ENCODE results near the gene KIF1B. TPM values are rescaled to one million over a fixed set of nuclear protein-coding genes. Genes with fewer than 3 reads are reported as not detected.

The KIF1B gene
- total RNA-seq, 1 experiment from 2014 or later, result 69.5 TPM

GRCh38 chr1:10299151-10299550 lies 88.8 kb downstream of the KIF1B start:
- no peak for DNase-seq (ENCODE audit: low spot score)
- POLR2A ChIA-PET (ENCODE audit: low non-redundant PET), result no interaction called here
- intact Hi-C loops (cut with micrococcal nuclease; ENCODE audit: unreplicated experiment), result no loop called here
- Histone ChIP-seq H3K4me3 (ENCODE audit: low read depth, low read length, poor library complexity, severe bottlenecking) (no peak overlapping the region), H3K4me1 (ENCODE audit: insufficient read depth, low read length, poor library complexity, severe bottlenecking) (no peaks in the 10 kb centered on the region), H3K9me3 (ENCODE audit: low read depth, low read length, poor library complexity, severe bottlenecking) (no peaks in the 10 kb centered on the region), H3K27me3 (replicated peaks; ENCODE audit: insufficient read depth, low read depth, low read length, poor library complexity) (no peaks in the 10 kb centered on the region), H3K27ac (ENCODE audit: low read depth, low read length, poor library complexity, severe bottlenecking) (no peak overlapping the region), H3K36me3 (ENCODE audit: insufficient read depth, low read length, poor library complexity, severe bottlenecking) (peaks cover 53% of the 10 kb centered on the region)
- BruUV-seq (replicated peaks), result no TSS peak
- TF ChIP-seq EZH2 (IDR thresholded peaks at IDR 0.05; ENCODE audit: borderline replicate concordance, low read depth, low read length, poor library complexity, severe bottlenecking), result no peak
- TF ChIP-seq, protein P1, sequence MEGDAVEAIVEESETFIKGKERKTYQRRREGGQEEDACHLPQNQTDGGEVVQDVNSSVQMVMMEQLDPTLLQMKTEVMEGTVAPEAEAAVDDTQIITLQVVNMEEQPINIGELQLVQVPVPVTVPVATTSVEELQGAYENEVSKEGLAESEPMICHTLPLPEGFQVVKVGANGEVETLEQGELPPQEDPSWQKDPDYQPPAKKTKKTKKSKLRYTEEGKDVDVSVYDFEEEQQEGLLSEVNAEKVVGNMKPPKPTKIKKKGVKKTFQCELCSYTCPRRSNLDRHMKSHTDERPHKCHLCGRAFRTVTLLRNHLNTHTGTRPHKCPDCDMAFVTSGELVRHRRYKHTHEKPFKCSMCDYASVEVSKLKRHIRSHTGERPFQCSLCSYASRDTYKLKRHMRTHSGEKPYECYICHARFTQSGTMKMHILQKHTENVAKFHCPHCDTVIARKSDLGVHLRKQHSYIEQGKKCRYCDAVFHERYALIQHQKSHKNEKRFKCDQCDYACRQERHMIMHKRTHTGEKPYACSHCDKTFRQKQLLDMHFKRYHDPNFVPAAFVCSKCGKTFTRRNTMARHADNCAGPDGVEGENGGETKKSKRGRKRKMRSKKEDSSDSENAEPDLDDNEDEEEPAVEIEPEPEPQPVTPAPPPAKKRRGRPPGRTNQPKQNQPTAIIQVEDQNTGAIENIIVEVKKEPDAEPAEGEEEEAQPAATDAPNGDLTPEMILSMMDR (conservative IDR thresholded peaks at IDR 0.05; ENCODE audit: low read depth, low read length), result no peak
- CTCF ChIA-PET, result no interaction called here

GRCh38 chr1:10302416-10302815 lies 92.0 kb downstream of the KIF1B start:
- intact Hi-C loops (cut with micrococcal nuclease; ENCODE audit: unreplicated experiment), result no loop called here
- H3K9me3 ChIP-seq (ENCODE audit: low read depth, low read length, poor library complexity, severe bottlenecking), result no peaks in the 10 kb centered on the region
- no peaks in the 10 kb centered on the region for H3K4me1 ChIP-seq (ENCODE audit: insufficient read depth, low read length, poor library complexity, severe bottlenecking)
- H3K4me3 ChIP-seq (ENCODE audit: low read depth, low read length, poor library complexity, severe bottlenecking), result no peak overlapping the region
- POLR2A ChIA-PET (ENCODE audit: low non-redundant PET), result no interaction called here
- no peaks in the 10 kb centered on the region for H3K27me3 ChIP-seq (replicated peaks; ENCODE audit: insufficient read depth, low read depth, low read length, poor library complexity)
- no peak for TF ChIP-seq EZH2 (IDR thresholded peaks at IDR 0.05; ENCODE audit: borderline replicate concordance, low read depth, low read length, poor library complexity, severe bottlenecking)
- TF ChIP-seq, protein P1 (conservative IDR thresholded peaks at IDR 0.05; ENCODE audit: low read depth, low read length), result no peak
- H3K27ac ChIP-seq (ENCODE audit: low read depth, low read length, poor library complexity, severe bottlenecking), result no peak overlapping the region
- peaks cover 39% of the 10 kb centered on the region for H3K36me3 ChIP-seq (ENCODE audit: insufficient read depth, low read length, poor library complexity, severe bottlenecking)
- CTCF ChIA-PET, result no interaction called here
- BruUV-seq (replicated peaks), result no TSS peak
- no peak for DNase-seq (ENCODE audit: low spot score)

- Histone ChIP-seq H3K27me3 (replicated peaks; ENCODE audit: insufficient read depth, low read depth, low read length, poor library complexity) (no peaks in the 10 kb centered on the region), H3K9me3 (ENCODE audit: low read depth, low read length, poor library complexity, severe bottlenecking) (no peaks in the 10 kb centered on the region), H3K36me3 (ENCODE audit: insufficient read depth, low read length, poor library complexity, severe bottlenecking) (peaks cover 32% of the 10 kb centered on the region), H3K4me3 (ENCODE audit: low read depth, low read length, poor library complexity, severe bottlenecking) (no peak overlapping the region), H3K27ac (ENCODE audit: low read depth, low read length, poor library complexity, severe bottlenecking) (no peak overlapping the region), H3K4me1 (ENCODE audit: insufficient read depth, low read length, poor library complexity, severe bottlenecking) (no peaks in the 10 kb centered on the region)
- ChIA-PET CTCF (no interaction called here), POLR2A (ENCODE audit: low non-redundant PET) (no interaction called here)
- DNase-seq (ENCODE audit: low spot score), result no peak
- TF ChIP-seq, protein P1 (conservative IDR thresholded peaks at IDR 0.05; ENCODE audit: low read depth, low read length), result no peak
- no peak for TF ChIP-seq EZH2 (IDR thresholded peaks at IDR 0.05; ENCODE audit: borderline replicate concordance, low read depth, low read length, poor library complexity, severe bottlenecking)
- intact Hi-C loops (cut with micrococcal nuclease; ENCODE audit: unreplicated experiment), result no loop called here
- no TSS peak for BruUV-seq (replicated peaks)
Observed at GRCh38 chr1:10304295-10304694, 93.9 kb downstream of the KIF1B start.
